Sigmoid colon (tissue), 4 donors: ENCODE results near the gene CHI3L1.

Source experiments
- CTCF ChIP-seq, 4 experiments: fragments of 450-650 bp in 3 of 4; fragments of 200-600 bp in 1 of 4; IDR thresholded peaks; one replicate each; pipeline ENCODE4 v1.5.1; 2016 to 2019; ENCODE audit warnings: antibody characterized with exemption in 4 of 4, mild to moderate bottlenecking in 3 of 4, moderate library complexity in 2 of 4
- EP300 ChIP-seq, 4 donors: sonication (generic); formaldehyde crosslinking; IDR thresholded peaks; one replicate each; pipeline ENCODE4 v1.6.1; 2017; ENCODE audit warnings: antibody characterized with exemption in 4 of 4
- POLR2A ChIP-seq, 2 donors: fragments of 450-650 bp; IDR thresholded peaks; one replicate each; pipeline ENCODE4 v1.6.1; 2016; ENCODE audit warnings: antibody characterized with exemption in 2 of 2, mild to moderate bottlenecking in 2 of 2, moderate library complexity in 2 of 2
- POLR2AphosphoS5 ChIP-seq, 4 donors: sonication (generic); formaldehyde crosslinking; IDR thresholded peaks; one replicate each; pipeline ENCODE4 v1.6.1; 2017; ENCODE audit warnings: antibody characterized with exemption in 4 of 4

GRCh38 chr1:203207751-203208150, 21.2 kb upstream of the CHI3L1 start:
- TF ChIP-seq CTCF (IDR thresholded peaks at IDR 0.05) (no peak), POLR2A (IDR thresholded peaks at IDR 0.05) (no peak), EP300 (IDR thresholded peaks at IDR 0.05) (no peak), POLR2AphosphoS5 (IDR thresholded peaks at IDR 0.05) (no peak)
